ENCODE results near the gene F2RL3.

The F2RL3 gene

GRCh38 chr19:16862826-16863415 is 25.9 kb upstream of the F2RL3 start:
- TF ChIP-seq CTCF (conservative IDR thresholded peaks at IDR 0.05; ENCODE audit: low read depth, low read length), result no peak
- H3K4me3 ChIP-seq (ENCODE audit: low read depth, low read length), result no peak overlapping the region

GRCh38 chr19:16867211-16867610 is 21.6 kb upstream of the F2RL3 start:
- H3K4me3 ChIP-seq (ENCODE audit: low read depth, low read length), result no peak overlapping the region
- no peak for TF ChIP-seq CTCF (conservative IDR thresholded peaks at IDR 0.05; ENCODE audit: low read depth, low read length)
- peak; percentile 34 for DNase-seq (ENCODE audit: low read depth)

More at GRCh38 chr19:16862826-16863415, 25.9 kb upstream of the F2RL3 start:
- DNase-seq (ENCODE audit: low read depth), result no peak

GRCh38 chr19:16868423-16869130 is 20.2 kb upstream of the F2RL3 start:
- no peak for DNase-seq (ENCODE audit: low read depth)
- no peak for TF ChIP-seq CTCF (conservative IDR thresholded peaks at IDR 0.05; ENCODE audit: low read depth, low read length)
- H3K4me3 ChIP-seq (ENCODE audit: low read depth, low read length), result no peak overlapping the region

- H3K4me3 ChIP-seq (ENCODE audit: low read depth, low read length), result no peak overlapping the region
- DNase-seq (ENCODE audit: low read depth), result no peak
- TF ChIP-seq CTCF (conservative IDR thresholded peaks at IDR 0.05; ENCODE audit: low read depth, low read length), result no peak
These were observed 19.3 kb upstream of the F2RL3 start for GRCh38 chr19:16869331-16869972.

- no peak for DNase-seq (ENCODE audit: low read depth)
- TF ChIP-seq CTCF (conservative IDR thresholded peaks at IDR 0.05; ENCODE audit: low read depth, low read length), result no peak
- no peak overlapping the region for H3K4me3 ChIP-seq (ENCODE audit: low read depth, low read length)
These were observed 16.9 kb upstream of the F2RL3 start for GRCh38 chr19:16871871-16872270.

- no peak for DNase-seq (ENCODE audit: low read depth)
- no peak overlapping the region for H3K4me3 ChIP-seq (ENCODE audit: low read depth, low read length)
- no peak for TF ChIP-seq CTCF (conservative IDR thresholded peaks at IDR 0.05; ENCODE audit: low read depth, low read length)
These were observed 16.1 kb upstream of the F2RL3 start for GRCh38 chr19:16872728-16873127.
